Stimulated activated effector memory CD8-positive, alpha-beta T cell treated with anti-CD3 and anti-CD28 coated beads, Interleukin-12 subunit alpha, Interleukin-12 subunit beta, amount 100 ng/mL, for 72 hours (primary cell): Measurements from ENCODE around the gene SULT1C3.

ENCODE experiments used
- ATAC-seq: fragments of 150-1000 bp; cut with Tn5 transposase; 2 replicates; pipeline ENCODE4 v1.10.0; 2021
- DNase-seq, 2 donors: peaks; one replicate each; pipeline ENCODE4 v3.0.0; 2021 to 2022; ENCODE audit warnings: low spot score in 2 of 2
- H3K27ac Mint-ChIP-seq: one replicate; pipeline ENCODE4 v1.8.0; 2022; ENCODE audit warnings: mild to moderate bottlenecking, mixed read lengths
- H3K36me3 Mint-ChIP-seq: one replicate; pipeline ENCODE4 v1.8.0; 2022; ENCODE audit warnings: mild to moderate bottlenecking, mixed read lengths
- H3K4me1 Mint-ChIP-seq: one replicate; pipeline ENCODE4 v1.8.0; 2022; ENCODE audit warnings: mixed read lengths
- H3K4me3 Mint-ChIP-seq: one replicate; pipeline ENCODE4 v1.8.0; 2022; ENCODE audit warnings: mild to moderate bottlenecking, mixed read lengths
- H3K9me3 Mint-ChIP-seq: one replicate; pipeline ENCODE4 v1.8.0; 2022; ENCODE audit warnings: mixed read lengths

SULT1C3 gene

GRCh38 chr2:108239786-108240185 lies at the start of gene SULT1C3:
Gene SULT1C3 (plus strand): TSS chr2:108239968. CDS start chr2:108247195, 7,227 bp downstream.
- H3K9me3 Mint-ChIP-seq: peaks cover 3% of the 10 kb centered on the region
- H3K36me3 Mint-ChIP-seq: no peaks in the 10 kb centered on the region
- no peak for DNase-seq
- ATAC-seq: no peak
- H3K27ac Mint-ChIP-seq: no peak within 1 kb of the TSS
- H3K4me1 Mint-ChIP-seq: no peaks in the 10 kb centered on the region
- no peak within 1 kb of the TSS for H3K4me3 Mint-ChIP-seq

- no peak for DNase-seq
- H3K9me3 Mint-ChIP-seq: no peaks in the 10 kb centered on the region
- H3K27ac Mint-ChIP-seq: no peak overlapping the region
- no peaks in the 10 kb centered on the region for H3K36me3 Mint-ChIP-seq
- no peak overlapping the region for H3K4me3 Mint-ChIP-seq
- ATAC-seq: no peak
- no peaks in the 10 kb centered on the region for H3K4me1 Mint-ChIP-seq
Observed at GRCh38 chr2:108193251-108193650, 46.5 kb upstream of the SULT1C3 start.

GRCh38 chr2:108194409-108195132 lies 45.2 kb upstream of the SULT1C3 start:
- no peak for ATAC-seq
- Mint-ChIP-seq H3K4me3 (no peak overlapping the region), H3K27ac (no peak overlapping the region), H3K9me3 (no peaks in the 10 kb centered on the region), H3K4me1 (no peaks in the 10 kb centered on the region), H3K36me3 (no peaks in the 10 kb centered on the region)
- no peak for DNase-seq

- DNase-seq (no peak), ATAC-seq (no peak)
- Mint-ChIP-seq H3K9me3 (no peaks in the 10 kb centered on the region), H3K4me3 (no peak overlapping the region), H3K4me1 (no peaks in the 10 kb centered on the region), H3K36me3 (no peaks in the 10 kb centered on the region), H3K27ac (no peak overlapping the region)
Observed at GRCh38 chr2:108195133-108195439, 44.7 kb upstream of the SULT1C3 start.

- H3K4me1 Mint-ChIP-seq: no peaks in the 10 kb centered on the region
- H3K4me3 Mint-ChIP-seq: no peak overlapping the region
- no peak overlapping the region for H3K27ac Mint-ChIP-seq
- no peaks in the 10 kb centered on the region for H3K36me3 Mint-ChIP-seq
- ATAC-seq (no peak), DNase-seq (no peak)
- peaks cover 10% of the 10 kb centered on the region for H3K9me3 Mint-ChIP-seq
Observed at GRCh38 chr2:108199726-108200125, 40.0 kb upstream of the SULT1C3 start.

- Mint-ChIP-seq H3K36me3 (no peaks in the 10 kb centered on the region), H3K27ac (no peak overlapping the region), H3K4me1 (no peaks in the 10 kb centered on the region), H3K4me3 (no peak overlapping the region), H3K9me3 (peaks cover 10% of the 10 kb centered on the region)
- DNase-seq: no peak
- no peak for ATAC-seq
Observed at GRCh38 chr2:108200569-108200968, 39.2 kb upstream of the SULT1C3 start.

- no peaks in the 10 kb centered on the region for H3K36me3 Mint-ChIP-seq
- no peak for ATAC-seq
- peaks cover 4% of the 10 kb centered on the region for H3K9me3 Mint-ChIP-seq
- no peak overlapping the region for H3K4me3 Mint-ChIP-seq
- DNase-seq: no peak
- no peak overlapping the region for H3K27ac Mint-ChIP-seq
- no peaks in the 10 kb centered on the region for H3K4me1 Mint-ChIP-seq
Observed at GRCh38 chr2:108212671-108213070, 27.1 kb upstream of the SULT1C3 start.

- Mint-ChIP-seq H3K9me3 (no peaks in the 10 kb centered on the region), H3K4me1 (no peaks in the 10 kb centered on the region), H3K36me3 (no peaks in the 10 kb centered on the region), H3K4me3 (no peak overlapping the region), H3K27ac (no peak overlapping the region)
- DNase-seq: no peak
- no peak for ATAC-seq
Observed at GRCh38 chr2:108215794-108216211, 24.0 kb upstream of the SULT1C3 start.

GRCh38 chr2:108217211-108217610 lies 22.6 kb upstream of the SULT1C3 start:
- no peak for ATAC-seq
- H3K4me1 Mint-ChIP-seq: no peaks in the 10 kb centered on the region
- H3K4me3 Mint-ChIP-seq: no peak overlapping the region
- no peak overlapping the region for H3K27ac Mint-ChIP-seq
- H3K9me3 Mint-ChIP-seq: peaks cover 2% of the 10 kb centered on the region
- no peak for DNase-seq
- H3K36me3 Mint-ChIP-seq: no peaks in the 10 kb centered on the region

- ATAC-seq (no peak), DNase-seq (no peak)
- Mint-ChIP-seq H3K36me3 (no peaks in the 10 kb centered on the region), H3K27ac (no peak overlapping the region), H3K4me3 (no peak overlapping the region), H3K4me1 (no peaks in the 10 kb centered on the region), H3K9me3 (peaks cover 12% of the 10 kb centered on the region)
Observed at GRCh38 chr2:108219688-108220087, 20.1 kb upstream of the SULT1C3 start.

GRCh38 chr2:108220191-108220590 lies 19.6 kb upstream of the SULT1C3 start:
- Mint-ChIP-seq H3K9me3 (peaks cover 12% of the 10 kb centered on the region), H3K36me3 (no peaks in the 10 kb centered on the region), H3K27ac (no peak overlapping the region), H3K4me3 (no peak overlapping the region), H3K4me1 (no peaks in the 10 kb centered on the region)
- ATAC-seq: no peak
- DNase-seq: no peak

GRCh38 chr2:108220942-108221541 lies 18.7 kb upstream of the SULT1C3 start:
- DNase-seq: no peak
- Mint-ChIP-seq H3K4me3 (no peak overlapping the region), H3K27ac (no peak overlapping the region), H3K4me1 (no peaks in the 10 kb centered on the region), H3K9me3 (peaks cover 12% of the 10 kb centered on the region), H3K36me3 (no peaks in the 10 kb centered on the region)
- ATAC-seq: peak; percentile 19

- DNase-seq (no peak), ATAC-seq (no peak)
- no peak overlapping the region for H3K27ac Mint-ChIP-seq
- H3K9me3 Mint-ChIP-seq: peaks cover 12% of the 10 kb centered on the region
- H3K36me3 Mint-ChIP-seq: no peaks in the 10 kb centered on the region
- no peak overlapping the region for H3K4me3 Mint-ChIP-seq
- no peaks in the 10 kb centered on the region for H3K4me1 Mint-ChIP-seq
Observed at GRCh38 chr2:108222261-108222660, 17.5 kb upstream of the SULT1C3 start.

- Mint-ChIP-seq H3K27ac (no peak overlapping the region), H3K4me3 (no peak overlapping the region), H3K36me3 (no peaks in the 10 kb centered on the region), H3K4me1 (no peaks in the 10 kb centered on the region), H3K9me3 (peaks cover 12% of the 10 kb centered on the region)
- ATAC-seq: no peak
- no peak for DNase-seq
Observed at GRCh38 chr2:108223573-108223972, 16.2 kb upstream of the SULT1C3 start.

GRCh38 chr2:108224022-108224421 lies 15.7 kb upstream of the SULT1C3 start:
- Mint-ChIP-seq H3K4me3 (no peak overlapping the region), H3K27ac (no peak overlapping the region), H3K9me3 (peaks cover 12% of the 10 kb centered on the region), H3K4me1 (no peaks in the 10 kb centered on the region), H3K36me3 (no peaks in the 10 kb centered on the region)
- no peak for ATAC-seq
- no peak for DNase-seq

GRCh38 chr2:108226564-108226963 lies 13.2 kb upstream of the SULT1C3 start:
- no peaks in the 10 kb centered on the region for H3K36me3 Mint-ChIP-seq
- no peak overlapping the region for H3K4me3 Mint-ChIP-seq
- H3K4me1 Mint-ChIP-seq: no peaks in the 10 kb centered on the region
- ATAC-seq (no peak), DNase-seq (no peak)
- no peak overlapping the region for H3K27ac Mint-ChIP-seq
- H3K9me3 Mint-ChIP-seq: peaks cover 12% of the 10 kb centered on the region
